CD8-positive, alpha-beta memory T cell (primary cell): ENCODE data around the gene SDE2. TPM values are rescaled to one million over a fixed set of nuclear protein-coding genes. Genes with fewer than 3 reads are reported as not detected.

Source experiments
- CTCF ChIA-PET: fragments of 350-600 bp; sonication (Branson Sonifier 250); formaldehyde crosslinking; loops from one replicate; lab custom pipeline; 2021; ENCODE audit warnings: antibody characterized with exemption; lab: Charles Lee
- POLR2A ChIA-PET: fragments of 350-600 bp; sonication (Branson Sonifier 250); formaldehyde crosslinking; loops from one replicate; lab custom pipeline; 2021; ENCODE audit warnings: antibody characterized with exemption; lab: Charles Lee
- DNase-seq, 5 donors: peaks; one replicate each; pipeline versions ENCODE4 v3.0.0 to v3.0.0-alpha.2; 2020 to 2022; ENCODE audit warnings: mixed read lengths in 1 of 5
- H3K27ac ChIP-seq: one replicate; pipeline ENCODE4 v1.7.0; 2013; ENCODE audit warnings: low read depth, mild to moderate bottlenecking, low read length, moderate library complexity
- H3K27me3 ChIP-seq: 2 replicates; pipeline ENCODE4 v1.7.0; 2013; ENCODE audit warnings: low read length, mild to moderate bottlenecking; ENCODE audit not compliant: insufficient read depth, poor library complexity, severe bottlenecking
- H3K36me3 ChIP-seq: 2 replicates; pipeline ENCODE4 v1.7.0; 2013; ENCODE audit warnings: mild to moderate bottlenecking, low read length, moderate library complexity; ENCODE audit not compliant: insufficient read depth
- H3K4me1 ChIP-seq: 2 replicates; pipeline ENCODE4 v1.7.0; 2013; ENCODE audit warnings: mild to moderate bottlenecking, low read length, moderate library complexity; ENCODE audit not compliant: insufficient read depth
- H3K4me3 ChIP-seq: 2 replicates; pipeline ENCODE4 v1.7.0; 2013; ENCODE audit warnings: mild to moderate bottlenecking, low read length
- H3K9me3 ChIP-seq: 2 replicates; pipeline ENCODE4 v1.7.0; 2013; ENCODE audit warnings: mild to moderate bottlenecking, low read length
- H3K27ac Mint-ChIP-seq, 8 donors: one replicate each; pipeline ENCODE4 v1.8.0; 2020 to 2021; ENCODE audit warnings: mixed read lengths in 8 of 8, mild to moderate bottlenecking in 6 of 8, inconsistent platforms in 3 of 8, moderate library complexity in 3 of 8
- H3K27me3 Mint-ChIP-seq, 2 donors: one replicate each; pipeline ENCODE4 v1.8.0; 2020 to 2021; ENCODE audit warnings: mixed read lengths in 2 of 2, mild to moderate bottlenecking in 1 of 2, moderate library complexity in 1 of 2
- H3K36me3 Mint-ChIP-seq, 3 donors: one replicate each; pipeline ENCODE4 v1.8.0; 2020 to 2021; ENCODE audit warnings: mixed read lengths in 3 of 3, inconsistent platforms in 1 of 3, mild to moderate bottlenecking in 1 of 3
- H3K4me1 Mint-ChIP-seq, 3 donors: one replicate each; pipeline ENCODE4 v1.8.0; 2020 to 2021; ENCODE audit warnings: mixed read lengths in 3 of 3, inconsistent platforms in 1 of 3, mild to moderate bottlenecking in 1 of 3
- H3K4me3 Mint-ChIP-seq, 7 donors: one replicate each; pipeline ENCODE4 v1.8.0; 2020 to 2021; ENCODE audit warnings: mixed read lengths in 7 of 7, mild to moderate bottlenecking in 6 of 7, moderate library complexity in 4 of 7, inconsistent platforms in 2 of 7
- H3K9me3 Mint-ChIP-seq, 5 donors: one replicate each; pipeline ENCODE4 v1.8.0; 2020 to 2022; ENCODE audit warnings: mixed read lengths in 5 of 5, mild to moderate bottlenecking in 3 of 5, moderate library complexity in 2 of 5, inconsistent platforms in 1 of 5
- polyA plus RNA-seq: library from polyadenylated mRNA; unstranded; fragments of 300-500 nt; fragmentation: Illumina TruSeq; gene quantifications from one replicate; pipeline ENCODE4 v1.2.3, GENCODE V29; 2021
- total RNA-seq, 2 experiments: library from RNA; stranded (reverse); gene quantifications; one replicate each; pipeline ENCODE4 v1.2.3, GENCODE V29; 2021

SDE2 gene
- total and polyA plus RNA-seq, 3 experiments from 2014 or later = 8.4 to 23.6 (median 23.4) TPM

DNA sequence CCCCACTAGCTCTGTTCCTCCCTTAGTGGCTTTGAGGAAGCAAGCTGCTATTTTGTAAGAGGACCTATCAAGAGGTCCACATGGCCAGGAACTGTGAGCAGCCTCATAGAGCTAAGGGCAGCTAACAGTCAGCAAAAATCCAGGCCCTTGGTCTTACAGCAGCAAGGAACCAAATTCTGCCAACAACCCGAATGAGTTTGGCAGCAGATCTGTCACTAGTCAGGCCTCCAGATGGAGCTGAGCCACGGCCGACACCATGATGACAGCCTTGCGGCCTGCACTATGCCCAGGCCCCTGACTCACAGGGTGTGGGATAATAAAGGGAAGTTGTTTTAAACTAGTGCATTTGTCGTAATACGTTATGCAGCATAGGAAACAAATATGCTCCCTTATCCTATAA, 35.3 kb upstream of the SDE2 start:
- no peak for DNase-seq
- CTCF ChIA-PET = interaction anchor here (1.2 kb wide), 1 partner anchor 28 kb away, joined by 3 read pairs; the partner anchor contains the start of gene H3-3A
- Mint-ChIP-seq H3K27me3 (peaks cover 4 to 10% of the 10 kb centered on the region in 2 donors), H3K36me3 (no peaks in the 10 kb centered on the region), H3K27ac (no peak overlapping the region), H3K4me1 (no peaks in the 10 kb centered on the region), H3K4me3 (no peak overlapping the region), H3K9me3 (no peaks in the 10 kb centered on the region)
- H3K36me3 ChIP-seq = no peaks in the 10 kb centered on the region
- POLR2A ChIA-PET = no interaction called here
- no peaks in the 10 kb centered on the region for H3K27me3 ChIP-seq
- H3K4me1 ChIP-seq = no peaks in the 10 kb centered on the region
- no peak overlapping the region for H3K4me3 ChIP-seq
- H3K9me3 ChIP-seq = no peaks in the 10 kb centered on the region
- no peak overlapping the region for H3K27ac ChIP-seq

DNA sequence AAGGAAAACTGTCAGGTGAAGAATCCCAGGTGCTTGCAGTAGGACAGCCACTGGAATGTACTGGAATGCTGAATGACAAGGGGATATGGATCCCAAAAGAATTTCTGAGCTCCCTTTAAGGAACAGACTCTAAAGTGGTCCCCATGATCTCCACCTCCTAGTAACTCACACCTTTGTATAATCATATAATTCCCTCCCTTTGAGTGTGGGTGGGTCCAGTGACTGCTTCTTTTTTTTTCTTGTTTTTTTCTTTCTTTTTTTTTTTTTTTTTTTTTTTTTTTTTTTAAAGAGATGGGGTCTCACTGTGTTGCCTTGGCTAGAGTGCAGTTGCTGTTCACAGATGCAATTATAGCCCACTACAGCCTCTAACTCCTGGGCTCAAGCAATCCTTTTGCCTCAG, 34.8 kb upstream of the SDE2 start:
- no peak overlapping the region for H3K4me3 ChIP-seq
- DNase-seq = no peak
- H3K9me3 ChIP-seq = no peaks in the 10 kb centered on the region
- Mint-ChIP-seq H3K4me3 (no peak overlapping the region), H3K36me3 (no peaks in the 10 kb centered on the region), H3K27me3 (peaks cover 4 to 10% of the 10 kb centered on the region in 2 donors), H3K27ac (no peak overlapping the region), H3K9me3 (no peaks in the 10 kb centered on the region), H3K4me1 (no peaks in the 10 kb centered on the region)
- no peaks in the 10 kb centered on the region for H3K36me3 ChIP-seq
- CTCF ChIA-PET = interaction anchor here (1.2 kb wide), 1 partner anchor 28 kb away, joined by 3 read pairs; the partner anchor contains the start of gene H3-3A
- H3K27ac ChIP-seq = no peak overlapping the region
- H3K27me3 ChIP-seq = no peaks in the 10 kb centered on the region
- no peaks in the 10 kb centered on the region for H3K4me1 ChIP-seq
- POLR2A ChIA-PET = no interaction called here

DNA sequence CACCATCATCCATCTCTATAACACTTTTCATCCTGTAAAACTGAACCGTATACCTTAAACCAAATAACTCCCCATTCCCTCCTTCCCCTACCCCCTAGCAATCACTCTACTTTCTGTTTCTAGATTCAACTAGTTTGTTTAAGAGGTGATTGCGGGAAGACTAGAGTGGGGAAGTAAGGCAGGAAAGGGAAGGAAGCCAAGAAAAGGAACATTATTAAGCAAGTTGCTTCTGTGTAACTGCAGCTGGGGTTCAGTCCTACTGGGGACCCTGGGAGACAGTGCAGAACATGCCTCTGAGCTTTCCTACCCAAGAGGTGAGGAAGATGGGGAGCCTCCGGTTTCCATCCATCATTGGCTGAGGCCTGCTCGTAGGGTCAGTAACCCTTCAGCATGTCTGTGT, 34.4 kb upstream of the SDE2 start:
- POLR2A ChIA-PET = no interaction called here
- no peaks in the 10 kb centered on the region for H3K4me1 Mint-ChIP-seq
- no peak overlapping the region for H3K27ac ChIP-seq
- H3K36me3 ChIP-seq = no peaks in the 10 kb centered on the region
- H3K27ac Mint-ChIP-seq = no peak overlapping the region
- no peaks in the 10 kb centered on the region for H3K9me3 Mint-ChIP-seq
- H3K9me3 ChIP-seq = no peaks in the 10 kb centered on the region
- H3K4me3 Mint-ChIP-seq = no peak overlapping the region
- H3K4me1 ChIP-seq = no peaks in the 10 kb centered on the region
- CTCF ChIA-PET = no interaction called here
- H3K27me3 ChIP-seq = no peaks in the 10 kb centered on the region
- H3K4me3 ChIP-seq = no peak overlapping the region
- H3K27me3 Mint-ChIP-seq = peaks cover 4 to 7% of the 10 kb centered on the region in 2 donors
- H3K36me3 Mint-ChIP-seq = no peaks in the 10 kb centered on the region
- DNase-seq = no peak

DNA sequence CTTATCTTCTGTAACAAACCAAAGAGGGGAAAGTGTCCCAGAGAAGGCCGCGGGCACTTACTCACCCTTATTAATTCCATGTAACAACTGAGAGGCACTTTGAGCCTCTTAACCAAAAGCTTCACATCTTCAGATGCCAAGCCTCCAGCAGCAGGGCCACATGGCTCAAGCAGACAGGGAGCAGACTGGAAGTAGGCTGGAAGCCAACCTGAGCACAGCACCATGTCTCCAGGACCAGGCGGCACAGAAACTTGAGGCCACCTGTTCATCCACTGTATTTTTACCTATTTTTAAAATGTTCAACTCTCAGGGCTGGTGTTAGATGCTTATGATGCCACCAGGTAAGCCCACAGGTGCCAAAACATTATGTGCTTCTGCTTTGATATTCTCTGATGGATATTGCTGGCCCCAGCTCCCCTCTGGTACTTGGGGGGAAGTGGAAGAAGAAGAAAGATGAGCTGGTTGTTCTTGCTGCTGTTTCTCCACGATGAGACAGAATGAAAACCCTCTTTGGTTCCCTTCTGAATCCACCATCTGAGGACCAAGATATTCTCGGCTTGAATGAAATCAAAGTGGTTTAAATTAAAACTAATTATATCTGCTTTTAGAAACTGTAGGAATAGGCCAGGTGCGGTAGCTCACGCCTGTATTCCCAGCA, 30.6 kb upstream of the SDE2 start:
- Histone ChIP-seq H3K36me3 (no peaks in the 10 kb centered on the region), H3K4me1 (no peaks in the 10 kb centered on the region), H3K9me3 (no peaks in the 10 kb centered on the region), H3K27me3 (no peaks in the 10 kb centered on the region), H3K4me3 (no peak overlapping the region), H3K27ac (peak overlapping the region; percentile 16)
- CTCF ChIA-PET = interaction anchor here (0.6 kb wide), 1 partner anchor 1228 kb away, joined by 3 read pairs; no protein-coding TSS in a partner anchor
- Mint-ChIP-seq H3K9me3 (no peaks in the 10 kb centered on the region), H3K4me3 (no peak overlapping the region), H3K27ac (peak overlapping the region in 1 of 8 donors; percentile 29), H3K36me3 (no peaks in the 10 kb centered on the region), H3K4me1 (peaks cover 5 to 7% (median 5%) of the 10 kb centered on the region in 3 donors), H3K27me3 (peaks cover 0 to 4% of the 10 kb centered on the region in 2 donors)
- DNase-seq = no peak
- POLR2A ChIA-PET = interaction anchor here (0.7 kb wide), 1 partner anchor 16 kb away, joined by 6 read pairs; no protein-coding TSS in a partner anchor

DNA sequence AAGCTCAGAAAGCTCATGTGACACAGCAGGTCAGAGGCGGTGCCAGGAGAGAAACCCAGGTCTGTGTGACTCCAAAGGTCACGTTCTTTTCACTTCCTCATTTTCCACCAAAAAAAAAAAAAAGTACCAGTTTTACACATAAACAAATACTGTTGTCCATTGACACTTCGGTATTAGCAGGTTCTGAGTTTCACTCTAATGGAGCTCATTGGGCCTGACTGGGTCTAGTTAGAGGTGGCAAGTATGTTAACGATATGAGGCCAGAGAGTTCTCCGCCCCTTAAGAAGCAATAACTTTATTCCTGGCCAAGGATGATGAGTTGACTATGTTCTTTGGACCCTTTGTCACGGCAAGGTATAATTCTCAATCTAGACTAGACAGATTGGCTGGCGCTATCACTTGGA, 30.0 kb upstream of the SDE2 start:
- Histone ChIP-seq H3K36me3 (no peaks in the 10 kb centered on the region), H3K27ac (peak overlapping the region; percentile 16), H3K9me3 (no peaks in the 10 kb centered on the region), H3K27me3 (no peaks in the 10 kb centered on the region), H3K4me3 (no peak overlapping the region), H3K4me1 (no peaks in the 10 kb centered on the region)
- H3K4me3 Mint-ChIP-seq = no peak overlapping the region
- H3K27me3 Mint-ChIP-seq = peaks cover 0 to 4% of the 10 kb centered on the region in 2 donors
- H3K27ac Mint-ChIP-seq = no peak overlapping the region
- H3K36me3 Mint-ChIP-seq = no peaks in the 10 kb centered on the region
- ChIA-PET POLR2A (interaction anchor here (0.7 kb wide), 2 partner anchors 16 to 104 kb away, joined by 5 to 6 read pairs; no protein-coding TSS in a partner anchor), CTCF (interaction anchor here (0.5 kb wide), 1 partner anchor 53 kb away, joined by 3 read pairs; no protein-coding TSS in a partner anchor)
- no peak for DNase-seq
- no peaks in the 10 kb centered on the region for H3K9me3 Mint-ChIP-seq
- peaks cover 5 to 7% (median 5%) of the 10 kb centered on the region in 3 donors for H3K4me1 Mint-ChIP-seq

DNA sequence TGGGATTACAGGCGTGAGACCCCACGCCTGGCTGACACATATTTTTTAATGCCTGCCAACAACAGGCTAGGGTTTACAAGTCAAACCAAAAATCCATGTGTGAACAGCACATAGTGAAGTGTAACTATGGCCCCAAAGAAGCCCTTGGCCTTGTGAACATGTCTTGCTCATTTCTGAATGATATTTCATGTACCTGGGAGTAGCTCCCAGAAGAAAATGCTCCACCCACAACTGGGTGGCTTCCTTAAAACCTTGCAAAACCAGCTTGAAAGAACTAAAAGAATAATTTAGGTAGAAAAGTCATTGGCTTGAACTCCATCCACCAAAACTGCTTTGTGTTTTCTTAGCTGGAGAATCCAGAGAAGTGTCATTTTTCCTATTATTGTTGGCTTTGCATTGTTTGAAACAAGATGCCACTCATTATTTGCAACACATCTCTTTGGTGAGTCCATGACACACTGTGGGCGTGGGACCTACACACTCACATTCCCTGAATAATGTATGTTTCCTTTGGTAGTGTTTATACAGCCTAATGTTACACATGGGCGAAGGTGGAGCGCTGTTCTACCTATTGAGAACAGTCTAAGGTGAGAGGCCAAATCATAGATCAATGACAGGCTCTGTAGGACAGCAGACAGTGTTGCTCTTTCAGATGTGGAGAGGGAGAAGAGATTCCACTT, 28.5 kb upstream of the SDE2 start:
- H3K27me3 Mint-ChIP-seq = peaks cover 0 to 5% of the 10 kb centered on the region in 2 donors
- H3K27ac Mint-ChIP-seq = no peak overlapping the region
- no peak overlapping the region for H3K27ac ChIP-seq
- ChIA-PET CTCF (no interaction called here), POLR2A (no interaction called here)
- no peaks in the 10 kb centered on the region for H3K9me3 Mint-ChIP-seq
- no peak overlapping the region for H3K4me3 ChIP-seq
- no peak overlapping the region for H3K4me3 Mint-ChIP-seq
- no peaks in the 10 kb centered on the region for H3K36me3 Mint-ChIP-seq
- H3K36me3 ChIP-seq = no peaks in the 10 kb centered on the region
- H3K4me1 ChIP-seq = no peaks in the 10 kb centered on the region
- H3K4me1 Mint-ChIP-seq = peaks cover 5 to 7% (median 5%) of the 10 kb centered on the region in 3 donors
- DNase-seq = no peak
- no peaks in the 10 kb centered on the region for H3K27me3 ChIP-seq
- H3K9me3 ChIP-seq = no peaks in the 10 kb centered on the region

DNA sequence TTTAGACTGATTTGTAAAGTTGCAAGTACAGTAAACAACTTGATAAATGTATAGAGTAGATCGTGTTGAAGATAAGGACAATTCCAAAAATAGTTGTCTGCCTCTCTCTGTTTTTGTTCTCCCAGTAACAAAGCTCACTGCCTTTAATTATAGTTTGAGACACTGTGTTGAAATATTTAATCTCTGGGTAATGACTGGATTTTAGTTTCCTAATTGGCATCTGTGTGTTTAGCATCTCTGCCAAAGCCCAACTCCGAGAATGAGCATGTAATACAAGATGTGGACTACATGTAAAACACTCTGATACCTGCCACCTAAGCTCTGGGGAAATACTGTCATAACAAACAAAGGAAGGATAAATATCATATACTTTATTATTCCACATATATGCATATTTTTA, 27.7 kb upstream of the SDE2 start:
- Histone ChIP-seq H3K4me1 (no peaks in the 10 kb centered on the region), H3K36me3 (no peaks in the 10 kb centered on the region), H3K27ac (no peak overlapping the region), H3K4me3 (no peak overlapping the region), H3K27me3 (no peaks in the 10 kb centered on the region), H3K9me3 (no peaks in the 10 kb centered on the region)
- DNase-seq = no peak
- Mint-ChIP-seq H3K36me3 (no peaks in the 10 kb centered on the region), H3K4me3 (no peak overlapping the region), H3K4me1 (peaks cover 5 to 7% (median 5%) of the 10 kb centered on the region in 3 donors), H3K27ac (peak overlapping the region in 1 of 8 donors; percentile 21), H3K9me3 (no peaks in the 10 kb centered on the region), H3K27me3 (peaks cover 0 to 5% of the 10 kb centered on the region in 2 donors)
- ChIA-PET CTCF (no interaction called here), POLR2A (no interaction called here)

DNA sequence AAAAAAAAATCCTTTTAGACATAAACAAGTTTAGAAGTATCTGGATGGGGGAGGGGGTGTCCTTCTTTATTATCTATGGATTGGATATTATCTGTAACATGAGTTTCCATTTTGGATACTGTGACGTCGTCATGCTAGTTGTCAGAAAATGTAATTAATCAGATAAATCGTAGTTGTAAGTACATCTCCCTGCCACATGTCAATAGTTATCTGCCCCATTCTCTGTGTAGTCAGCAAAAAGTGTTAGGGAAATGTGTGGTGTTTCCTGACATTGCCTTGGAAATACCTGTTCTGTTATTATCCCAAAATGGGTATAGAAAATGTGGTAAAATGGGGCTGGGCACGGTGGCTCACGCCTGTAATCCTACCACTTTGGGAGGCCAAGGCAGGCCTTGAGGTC, 24.6 kb upstream of the SDE2 start:
- Mint-ChIP-seq H3K9me3 (no peaks in the 10 kb centered on the region), H3K4me3 (no peak overlapping the region), H3K4me1 (peaks cover 5 to 7% (median 5%) of the 10 kb centered on the region in 3 donors), H3K36me3 (peaks cover 0 to 3% (median 0%) of the 10 kb centered on the region in 3 donors), H3K27ac (no peak overlapping the region), H3K27me3 (peaks cover 0 to 10% of the 10 kb centered on the region in 2 donors)
- no peaks in the 10 kb centered on the region for H3K9me3 ChIP-seq
- DNase-seq = no peak
- ChIA-PET CTCF (no interaction called here), POLR2A (no interaction called here)
- H3K36me3 ChIP-seq = no peaks in the 10 kb centered on the region
- H3K4me1 ChIP-seq = no peaks in the 10 kb centered on the region
- H3K27me3 ChIP-seq = no peaks in the 10 kb centered on the region
- H3K27ac ChIP-seq = no peak overlapping the region
- H3K4me3 ChIP-seq = no peak overlapping the region
